CD14-positive monocyte (primary cell): ENCODE data around the gene VPS35L. TPM values are rescaled to one million over a fixed set of nuclear protein-coding genes. Genes with fewer than 3 reads are reported as not detected.

Source experiments
- DNase-seq, 3 donors: peaks; one replicate each; pipeline ENCODE4 v3.0.0-alpha.2; 2011 to 2022
- H2AFZ ChIP-seq: 2 replicates; pipeline ENCODE4 v1.6.0; 2012; ENCODE audit warnings: mild to moderate bottlenecking, low read depth, low read length, inconsistent platforms; ENCODE audit not compliant: insufficient read depth, poor library complexity, severe bottlenecking
- H3K27ac ChIP-seq, 2 donors: 1 replicate in 1 of 2; 2 replicates in 1 of 2; pipeline ENCODE4 v1.5.1; 2012 to 2013; ENCODE audit warnings: low read length in 2 of 2, control low read depth in 1 of 2, inconsistent platforms in 1 of 2, low read depth in 1 of 2, mild to moderate bottlenecking in 1 of 2
- H3K27me3 ChIP-seq, 2 donors: one replicate each; pipeline versions ENCODE4 v1.6.0 to v1.6.1; 2011 to 2013; ENCODE audit warnings: low read length in 2 of 2; ENCODE audit not compliant: control insufficient read depth in 2 of 2, insufficient read depth in 2 of 2
- H3K36me3 ChIP-seq, 2 donors: replicated peaks in 1 of 2; 1 replicate in 1 of 2; 2 replicates in 1 of 2; pipeline versions ENCODE4 v1.5.1 to v1.6.1; 2012 to 2013; ENCODE audit warnings: low read length in 2 of 2, control low read depth in 1 of 2, inconsistent platforms in 1 of 2, mild to moderate bottlenecking in 1 of 2; ENCODE audit not compliant: insufficient read depth in 2 of 2, control insufficient read depth in 1 of 2
- H3K4me1 ChIP-seq, 2 donors: 1 replicate in 1 of 2; 2 replicates in 1 of 2; pipeline versions ENCODE4 v1.5.1 to v1.6.1; 2012 to 2013; ENCODE audit warnings: low read length in 2 of 2, control low read depth in 1 of 2, inconsistent platforms in 1 of 2, mild to moderate bottlenecking in 1 of 2, moderate library complexity in 1 of 2; ENCODE audit not compliant: insufficient read depth in 2 of 2, control insufficient read depth in 1 of 2
- H3K4me2 ChIP-seq: replicated peaks from 2 replicates; pipeline ENCODE3; 2012; ENCODE audit warnings: low read length, moderate library complexity, mild to moderate bottlenecking; ENCODE audit not compliant: poor library complexity, severe bottlenecking; ENCODE audit errors: extremely low read depth
- H3K4me3 ChIP-seq, 3 experiments: fragments of 200-600 bp in 1 of 3; sonication (generic) in 1 of 3; replicated peaks in 1 of 3; 1 replicate in 2 of 3; 2 replicates in 1 of 3; pipeline ENCODE4 v1.5.1; 2011 to 2013; ENCODE audit warnings: low read length in 3 of 3, mild to moderate bottlenecking in 3 of 3, control low read depth in 2 of 3, low read depth in 2 of 3, inconsistent platforms in 1 of 3, moderate library complexity in 1 of 3
- H3K79me2 ChIP-seq: 2 replicates; pipeline ENCODE4 v1.6.0; 2012; ENCODE audit warnings: mild to moderate bottlenecking, control low read depth, inconsistent platforms, low read length, moderate library complexity; ENCODE audit not compliant: insufficient read depth
- H3K9ac ChIP-seq: 2 replicates; pipeline ENCODE4 v1.6.0; 2017; ENCODE audit warnings: low read length, mild to moderate bottlenecking; ENCODE audit not compliant: insufficient read depth, poor library complexity, severe bottlenecking
- H3K9me3 ChIP-seq, 2 donors: replicated peaks in 1 of 2; 1 replicate in 1 of 2; 2 replicates in 1 of 2; pipeline versions ENCODE4 v1.5.1 to v1.6.1; 2012 to 2013; ENCODE audit warnings: low read length in 2 of 2, control low read depth in 1 of 2; ENCODE audit not compliant: control insufficient read depth in 1 of 2, insufficient read depth in 1 of 2
- H4K20me1 ChIP-seq: 2 replicates; pipeline ENCODE4 v1.6.0; 2012; ENCODE audit warnings: mild to moderate bottlenecking, low read length, control low read depth, moderate library complexity; ENCODE audit not compliant: insufficient read depth
- H3K27ac Mint-ChIP-seq, 7 donors: one replicate each; pipeline ENCODE4 v1.8.0; 2020; ENCODE audit warnings: mild to moderate bottlenecking in 7 of 7, mixed read lengths in 7 of 7, moderate library complexity in 6 of 7, inconsistent platforms in 2 of 7
- H3K27me3 Mint-ChIP-seq, 3 donors: one replicate each; pipeline ENCODE4 v1.8.0; 2021 to 2022; ENCODE audit warnings: low read depth in 3 of 3, mild to moderate bottlenecking in 3 of 3, mixed read lengths in 3 of 3, moderate library complexity in 3 of 3, inconsistent platforms in 1 of 3
- H3K36me3 Mint-ChIP-seq, 2 donors: one replicate each; pipeline ENCODE4 v1.8.0; 2020; ENCODE audit warnings: mixed read lengths in 2 of 2, inconsistent platforms in 1 of 2, mild to moderate bottlenecking in 1 of 2
- H3K4me1 Mint-ChIP-seq: one replicate; pipeline ENCODE4 v1.8.0; 2020; ENCODE audit warnings: mild to moderate bottlenecking, mixed read lengths
- H3K4me3 Mint-ChIP-seq, 2 donors: one replicate each; pipeline ENCODE4 v1.8.0; 2020; ENCODE audit warnings: mild to moderate bottlenecking in 2 of 2, mixed read lengths in 2 of 2, moderate library complexity in 1 of 2
- H3K9me3 Mint-ChIP-seq, 7 donors: one replicate each; pipeline ENCODE4 v1.8.0; 2020 to 2022; ENCODE audit warnings: mixed read lengths in 7 of 7, mild to moderate bottlenecking in 6 of 7, moderate library complexity in 6 of 7, inconsistent platforms in 2 of 7
- WGBS: methylation state at CpG from one replicate; pipeline ENCODE4 v1.1.5; 2013; ENCODE audit warnings: missing lambda C conversion rate; ENCODE audit not compliant: insufficient coverage; 5-methylcytosine and 5-hydroxymethylcytosine counted together
- intact Hi-C, 2 donors: fragments of 100-400 bp; cut with micrococcal nuclease; formaldehyde crosslinking; loops; one replicate each; pipeline versions ENCODE4 v1.15.0 to v1.15.1; 2023
- polyA plus RNA-seq, 3 donors: library from polyadenylated mRNA; depleted of rRNA in 1 of 3; unstranded in 2 of 3; stranded (reverse) in 1 of 3; fragments of 300-500 nt in 2 of 3; fragments of >200 nt in 1 of 3; fragmentation: Illumina TruSeq in 2 of 3; gene quantifications; 1 replicate in 2 of 3; 2 replicates in 1 of 3; pipeline ENCODE4 v1.2.3, GENCODE V29; 2012 to 2021
- TF ChIP-seq, protein P1 (sequence below): fragments of 200-600 bp; IDR thresholded peaks from one replicate; pipeline ENCODE4 v1.8.0; 2022; ENCODE audit warnings: antibody characterized with exemption, mild to moderate bottlenecking

VPS35L gene
- polyA plus RNA-seq, 3 donors: 29.7 to 51.4 (median 48.8) TPM

DNA sequence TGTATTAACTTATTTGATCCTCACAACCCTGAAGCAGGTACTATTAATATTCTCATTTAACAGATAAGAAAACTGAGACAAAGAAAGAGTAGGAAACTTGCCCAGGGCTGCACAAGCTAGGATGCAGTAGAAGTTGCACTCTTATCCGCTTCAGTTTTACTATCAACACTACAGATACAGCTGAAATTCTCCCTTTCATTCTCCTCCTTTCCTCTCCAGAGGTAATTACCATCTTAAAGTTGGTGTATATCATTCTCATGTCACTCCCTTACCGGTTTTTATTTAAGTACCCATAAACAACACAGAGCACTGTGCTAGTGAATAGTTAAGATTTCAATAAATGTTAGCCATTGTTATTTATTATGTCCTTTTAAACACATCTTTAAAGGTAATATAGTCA is 37.1 kb upstream of the VPS35L start:
- H3K36me3 ChIP-seq: peaks cover 28 to 29% of the 10 kb centered on the region in 2 donors
- Mint-ChIP-seq H3K27me3 (no peaks in the 10 kb centered on the region), H3K4me3 (no peak overlapping the region), H3K27ac (peak overlapping the region in 1 of 7 donors; percentile 67), H3K4me1 (peaks cover 42% of the 10 kb centered on the region), H3K36me3 (peaks cover 28 to 31% of the 10 kb centered on the region in 2 donors), H3K9me3 (peaks cover 0 to 2% (median 0%) of the 10 kb centered on the region in 7 donors)
- no CpG with 5 or more reads among the region's 2 CpGs for WGBS
- H3K4me2 ChIP-seq: no peak overlapping the region
- H3K9me3 ChIP-seq: no peaks in the 10 kb centered on the region
- peaks cover 69% of the 10 kb centered on the region for H3K79me2 ChIP-seq
- no peak overlapping the region for H2AFZ ChIP-seq
- no peak for DNase-seq
- intact Hi-C loops: no loop called here
- H3K27me3 ChIP-seq: no peaks in the 10 kb centered on the region
- H4K20me1 ChIP-seq: peaks cover 8% of the 10 kb centered on the region
- H3K4me3 ChIP-seq: no peak overlapping the region
- TF ChIP-seq, protein P1, sequence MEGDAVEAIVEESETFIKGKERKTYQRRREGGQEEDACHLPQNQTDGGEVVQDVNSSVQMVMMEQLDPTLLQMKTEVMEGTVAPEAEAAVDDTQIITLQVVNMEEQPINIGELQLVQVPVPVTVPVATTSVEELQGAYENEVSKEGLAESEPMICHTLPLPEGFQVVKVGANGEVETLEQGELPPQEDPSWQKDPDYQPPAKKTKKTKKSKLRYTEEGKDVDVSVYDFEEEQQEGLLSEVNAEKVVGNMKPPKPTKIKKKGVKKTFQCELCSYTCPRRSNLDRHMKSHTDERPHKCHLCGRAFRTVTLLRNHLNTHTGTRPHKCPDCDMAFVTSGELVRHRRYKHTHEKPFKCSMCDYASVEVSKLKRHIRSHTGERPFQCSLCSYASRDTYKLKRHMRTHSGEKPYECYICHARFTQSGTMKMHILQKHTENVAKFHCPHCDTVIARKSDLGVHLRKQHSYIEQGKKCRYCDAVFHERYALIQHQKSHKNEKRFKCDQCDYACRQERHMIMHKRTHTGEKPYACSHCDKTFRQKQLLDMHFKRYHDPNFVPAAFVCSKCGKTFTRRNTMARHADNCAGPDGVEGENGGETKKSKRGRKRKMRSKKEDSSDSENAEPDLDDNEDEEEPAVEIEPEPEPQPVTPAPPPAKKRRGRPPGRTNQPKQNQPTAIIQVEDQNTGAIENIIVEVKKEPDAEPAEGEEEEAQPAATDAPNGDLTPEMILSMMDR: no peak
- no peak overlapping the region for H3K9ac ChIP-seq
- no peak overlapping the region for H3K27ac ChIP-seq
- peaks cover 31 to 60% of the 10 kb centered on the region in 2 donors for H3K4me1 ChIP-seq

DNA sequence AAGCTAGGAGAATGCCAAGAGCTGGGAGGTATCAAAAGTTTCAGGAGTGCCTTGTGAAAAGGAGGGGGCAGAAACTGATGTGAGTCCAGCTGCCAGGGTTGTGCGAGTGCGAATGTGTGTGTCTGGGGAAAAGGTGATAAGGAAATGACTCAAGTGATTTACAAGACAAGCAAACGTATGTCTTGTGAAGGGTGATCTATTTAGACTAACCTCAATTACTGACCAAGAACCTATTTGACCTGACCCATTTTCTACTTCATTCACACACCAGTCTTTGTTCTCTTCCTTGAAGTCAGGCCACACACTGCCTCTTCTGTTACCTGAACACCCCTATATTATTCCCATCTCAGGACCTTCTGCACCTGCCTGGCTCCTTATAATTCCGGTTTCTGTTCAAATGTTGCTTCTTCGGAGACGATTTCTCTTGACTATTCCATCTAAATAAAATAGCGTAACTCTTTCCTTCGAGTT is 34.6 kb upstream of the VPS35L start:
- DNase-seq: no peak
- H4K20me1 ChIP-seq: peaks cover 8% of the 10 kb centered on the region
- H3K4me1 ChIP-seq: peaks cover 34 to 63% of the 10 kb centered on the region in 2 donors
- peaks cover 18 to 20% of the 10 kb centered on the region in 2 donors for H3K36me3 ChIP-seq
- no peaks in the 10 kb centered on the region for H3K27me3 ChIP-seq
- no peaks in the 10 kb centered on the region for H3K9me3 ChIP-seq
- peak overlapping the region; percentile 81 for H3K9ac ChIP-seq
- Mint-ChIP-seq H3K36me3 (peaks cover 21 to 22% of the 10 kb centered on the region in 2 donors), H3K4me3 (peak overlapping the region; percentile 95 to 98), H3K9me3 (peaks cover 0 to 2% (median 0%) of the 10 kb centered on the region in 7 donors), H3K27me3 (peaks cover 0 to 2% (median 0%) of the 10 kb centered on the region in 3 donors), H3K27ac (peak overlapping the region; percentile 87 to 94 (median 93)), H3K4me1 (peaks cover 48% of the 10 kb centered on the region)
- TF ChIP-seq, protein P1: no peak
- peak overlapping the region; percentile 71 to 97 (median 88) for H3K4me3 ChIP-seq
- H3K79me2 ChIP-seq: peaks cover 80% of the 10 kb centered on the region
- 0% methylated on average over 3 of the region's 8 CpGs for WGBS
- peak overlapping the region in 1 of 2 donors; percentile 91 for H3K27ac ChIP-seq
- intact Hi-C loops: loop anchor here (5.0 kb wide), 3 partner anchors 36 to 719 kb away; partner anchors contain the start of genes ARL6IP1 (in 1 of the 2), COQ7 (in 1 of the 2) and VPS35L (in 1 of the 2)
- H2AFZ ChIP-seq: peak overlapping the region; percentile 95
- H3K4me2 ChIP-seq: peak overlapping the region; percentile 99
